Measurements from ENCODE around the gene TMEM94. TPM values are rescaled to one million over a fixed set of nuclear protein-coding genes. Genes with fewer than 3 reads are reported as not detected.

TMEM94 gene
- total and polyA plus RNA-seq, 2 of the 13 experiments (the other 11 are each of a cell fraction or from before 2014, with no cell fraction given) = 32.6 to 134 TPM

- TF ChIP-seq ETV6 (CRISPR knock-in tag; conservative IDR thresholded peaks at IDR 0.05) = no peak
- no peak for TF ChIP-seq ZSCAN25 (CRISPR knock-in tag; IDR thresholded peaks at IDR 0.05)
- no peak for TF ChIP-seq FOXC1 (CRISPR knock-in tag; IDR thresholded peaks at IDR 0.05; ENCODE audit: borderline replicate concordance)
- no peak for TF ChIP-seq AKNA (CRISPR knock-in tag; IDR thresholded peaks at IDR 0.05; ENCODE audit: borderline replicate concordance)
- no peak for TF ChIP-seq ZNF263 (CRISPR knock-in tag; IDR thresholded peaks at IDR 0.05)
- TF ChIP-seq ZNF34 (CRISPR knock-in tag; IDR thresholded peaks at IDR 0.05; ENCODE audit: borderline replicate concordance) = no peak
- TF ChIP-seq CTCF (CRISPR knock-in tag; IDR thresholded peaks at IDR 0.05) = no peak
- TF ChIP-seq AHR (CRISPR knock-in tag; IDR thresholded peaks at IDR 0.05) = no peak
- no peak for TF ChIP-seq ZNF230 (CRISPR knock-in tag; IDR thresholded peaks at IDR 0.05)
Observed at GRCh38 chr17:75486151-75486550, 29.7 kb downstream of the TMEM94 start (continued).

Measured in HepG2 (cell line).